ENCODE measurements around the gene ACTL7A.

DNA sequence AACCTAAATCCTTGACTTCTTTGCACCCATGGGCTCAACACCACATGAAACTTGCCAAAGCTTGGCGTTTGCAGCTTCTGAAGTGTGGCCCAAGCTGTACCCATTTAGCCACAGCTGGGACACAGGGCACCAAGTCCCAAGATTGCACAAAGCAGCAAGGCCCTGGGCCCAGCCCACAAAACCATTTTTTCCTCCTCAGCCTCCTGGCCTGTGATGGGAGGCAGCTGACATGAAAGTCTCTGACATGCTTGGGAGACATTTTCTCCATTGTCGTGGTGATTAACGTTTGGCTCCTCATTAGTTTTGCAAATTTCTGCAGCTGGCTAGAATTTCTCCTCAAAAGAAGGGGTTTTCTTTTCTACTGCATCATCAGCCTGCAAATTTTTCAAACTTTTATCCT is 38.2 kb upstream of the ACTL7A start:
- TF ChIP-seq EZH2phosphoT487 (IDR thresholded peaks at IDR 0.05; ENCODE audit: insufficient read depth, low read depth): no peak
- no peak for TF ChIP-seq EZH2 (IDR thresholded peaks at IDR 0.05; ENCODE audit: insufficient read depth, poor library complexity, severe bottlenecking)

Measured in GM23248 (cell line).